ENCODE measurements around the gene GVQW3. TPM values are rescaled to one million over a fixed set of nuclear protein-coding genes. Genes with fewer than 3 reads are reported as not detected.

Gene GVQW3
- total and polyA plus RNA-seq, 2 of the 13 experiments (the other 11 are each of a cell fraction or from before 2014, with no cell fraction given), result 5.0 to 5.6 TPM

DNA sequence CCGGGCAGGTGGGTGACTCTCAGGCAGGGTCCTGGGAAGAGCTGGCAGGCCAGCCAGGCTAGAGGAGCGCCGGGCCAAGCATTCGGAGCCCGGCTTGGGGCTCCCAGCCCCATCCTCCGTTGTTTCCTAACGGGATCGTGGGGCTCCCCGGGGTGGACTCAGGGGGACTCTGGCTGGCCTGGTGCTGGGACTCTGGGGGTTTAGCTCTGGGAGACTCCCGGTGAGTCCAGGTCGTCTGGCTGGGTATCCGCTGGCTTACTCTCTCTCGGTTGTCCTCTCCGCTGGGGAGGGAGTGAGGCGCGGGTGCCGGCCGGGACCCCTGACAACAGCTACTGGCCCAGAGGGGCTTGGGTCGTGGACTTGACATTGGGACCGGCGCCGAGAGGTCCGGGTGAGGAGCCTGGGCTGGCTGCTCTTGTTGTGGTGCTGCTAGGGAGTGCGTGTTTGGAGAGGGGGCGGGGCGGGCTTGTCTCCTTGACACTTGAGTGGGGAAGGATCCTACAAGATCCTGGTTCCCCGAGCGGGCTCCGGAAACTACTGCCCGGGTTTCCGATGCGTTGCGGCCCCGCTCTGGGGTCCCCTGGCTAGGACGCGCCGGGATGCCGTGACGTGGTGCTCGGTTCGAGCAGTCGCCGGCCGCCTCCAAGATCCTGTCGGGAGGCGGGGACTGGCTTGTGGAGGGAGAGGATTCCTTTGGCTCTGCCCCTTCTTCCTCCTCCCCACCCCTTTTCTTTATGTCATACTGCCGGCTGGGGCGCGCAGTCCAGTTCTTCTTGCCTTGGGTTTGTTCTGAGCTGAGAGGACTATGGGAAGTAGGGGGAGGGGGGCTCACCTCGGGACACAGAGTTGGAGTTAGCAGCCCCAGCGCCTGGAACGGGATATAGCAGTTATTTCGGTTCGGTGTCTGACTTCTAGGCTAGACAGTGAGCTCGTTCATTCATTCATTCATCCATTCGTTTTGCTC, 64.3 kb downstream of the GVQW3 start (continued):
- TF ChIP-seq, protein P1, sequence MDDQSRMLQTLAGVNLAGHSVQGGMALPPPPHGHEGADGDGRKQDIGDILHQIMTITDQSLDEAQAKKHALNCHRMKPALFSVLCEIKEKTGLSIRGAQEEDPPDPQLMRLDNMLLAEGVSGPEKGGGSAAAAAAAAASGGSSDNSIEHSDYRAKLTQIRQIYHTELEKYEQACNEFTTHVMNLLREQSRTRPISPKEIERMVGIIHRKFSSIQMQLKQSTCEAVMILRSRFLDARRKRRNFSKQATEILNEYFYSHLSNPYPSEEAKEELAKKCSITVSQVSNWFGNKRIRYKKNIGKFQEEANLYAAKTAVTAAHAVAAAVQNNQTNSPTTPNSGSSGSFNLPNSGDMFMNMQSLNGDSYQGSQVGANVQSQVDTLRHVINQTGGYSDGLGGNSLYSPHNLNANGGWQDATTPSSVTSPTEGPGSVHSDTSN (CRISPR knock-in tag; IDR thresholded peaks at IDR 0.05; ENCODE audit: borderline replicate concordance), result no peak
- TF ChIP-seq SRSF1 (optimal IDR thresholded peaks at IDR 0.05; ENCODE audit: low read depth, low read length) (no peak), ZNF674 (CRISPR knock-in tag; IDR thresholded peaks at IDR 0.05; ENCODE audit: low read depth) (no peak), BORCS8-MEF2B (CRISPR knock-in tag; IDR thresholded peaks at IDR 0.05) (0 out of 2 replicates have a peak, but pooled peaks have one; percentile 5), SMYD3 (CRISPR knock-in tag; IDR thresholded peaks at IDR 0.05) (no peak), ZNF383 (CRISPR knock-in tag; IDR thresholded peaks at IDR 0.05; ENCODE audit: borderline replicate concordance) (no peak), RNF2 (conservative IDR thresholded peaks at IDR 0.05; ENCODE audit: low read depth) (no peak), MEF2D (CRISPR knock-in tag; IDR thresholded peaks at IDR 0.05) (no peak), RBM39 (IDR thresholded peaks at IDR 0.05; ENCODE audit: low read depth, low read length, poor library complexity, severe bottlenecking) (no peak), ZNF777 (CRISPR knock-in tag; IDR thresholded peaks at IDR 0.05) (no peak; the same call in 1 of the 2 replicates), TIGD3 (CRISPR knock-in tag; IDR thresholded peaks at IDR 0.05; ENCODE audit: borderline replicate concordance) (0 out of 2 replicates have a peak, but pooled peaks have one; percentile 34), ZNF296 (CRISPR knock-in tag; conservative IDR thresholded peaks at IDR 0.05) (no peak), SIX4 (CRISPR knock-in tag; IDR thresholded peaks at IDR 0.05) (no peak), MTF1 (CRISPR knock-in tag; IDR thresholded peaks at IDR 0.05) (no peak), CHD2 (IDR thresholded peaks at IDR 0.05; ENCODE audit: low read depth, low read length) (no peak), NR2F2 (IDR thresholded peaks at IDR 0.05; ENCODE audit: borderline replicate concordance, low read depth) (no peak)
- TF ChIP-seq, protein P2, sequence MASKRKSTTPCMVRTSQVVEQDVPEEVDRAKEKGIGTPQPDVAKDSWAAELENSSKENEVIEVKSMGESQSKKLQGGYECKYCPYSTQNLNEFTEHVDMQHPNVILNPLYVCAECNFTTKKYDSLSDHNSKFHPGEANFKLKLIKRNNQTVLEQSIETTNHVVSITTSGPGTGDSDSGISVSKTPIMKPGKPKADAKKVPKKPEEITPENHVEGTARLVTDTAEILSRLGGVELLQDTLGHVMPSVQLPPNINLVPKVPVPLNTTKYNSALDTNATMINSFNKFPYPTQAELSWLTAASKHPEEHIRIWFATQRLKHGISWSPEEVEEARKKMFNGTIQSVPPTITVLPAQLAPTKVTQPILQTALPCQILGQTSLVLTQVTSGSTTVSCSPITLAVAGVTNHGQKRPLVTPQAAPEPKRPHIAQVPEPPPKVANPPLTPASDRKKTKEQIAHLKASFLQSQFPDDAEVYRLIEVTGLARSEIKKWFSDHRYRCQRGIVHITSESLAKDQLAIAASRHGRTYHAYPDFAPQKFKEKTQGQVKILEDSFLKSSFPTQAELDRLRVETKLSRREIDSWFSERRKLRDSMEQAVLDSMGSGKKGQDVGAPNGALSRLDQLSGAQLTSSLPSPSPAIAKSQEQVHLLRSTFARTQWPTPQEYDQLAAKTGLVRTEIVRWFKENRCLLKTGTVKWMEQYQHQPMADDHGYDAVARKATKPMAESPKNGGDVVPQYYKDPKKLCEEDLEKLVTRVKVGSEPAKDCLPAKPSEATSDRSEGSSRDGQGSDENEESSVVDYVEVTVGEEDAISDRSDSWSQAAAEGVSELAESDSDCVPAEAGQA (IDR thresholded peaks at IDR 0.05; ENCODE audit: low read depth), result no peak
- TF ChIP-seq, protein P2 (CRISPR knock-in tag; IDR thresholded peaks at IDR 0.05; ENCODE audit: borderline replicate concordance), result no peak
- TF ChIP-seq, protein P3, sequence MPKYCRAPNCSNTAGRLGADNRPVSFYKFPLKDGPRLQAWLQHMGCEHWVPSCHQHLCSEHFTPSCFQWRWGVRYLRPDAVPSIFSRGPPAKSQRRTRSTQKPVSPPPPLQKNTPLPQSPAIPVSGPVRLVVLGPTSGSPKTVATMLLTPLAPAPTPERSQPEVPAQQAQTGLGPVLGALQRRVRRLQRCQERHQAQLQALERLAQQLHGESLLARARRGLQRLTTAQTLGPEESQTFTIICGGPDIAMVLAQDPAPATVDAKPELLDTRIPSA (CRISPR knock-in tag; IDR thresholded peaks at IDR 0.05; ENCODE audit: borderline replicate concordance), result no peak
